ENCODE results near the gene COL20A1.
A peak's percentile ranks its signal among the peaks of the same experiment; 100 is the strongest.

COL20A1 gene

GRCh38 chr20:63380346-63380870 is 87.4 kb downstream of the COL20A1 start:
- DNase-seq = no peak

- peak; percentile 53 to 56 for DNase-seq
Observed at GRCh38 chr20:63381781-63382431, 88.9 kb downstream of the COL20A1 start.

- DNase-seq = no peak
Observed at GRCh38 chr20:63382551-63383300, 89.7 kb downstream of the COL20A1 start.

- DNase-seq = no peak
Observed at GRCh38 chr20:63383556-63383955, 90.6 kb downstream of the COL20A1 start.

GRCh38 chr20:63384336-63384735 is 91.3 kb downstream of the COL20A1 start:
- DNase-seq = no peak
